Natural killer cell (primary cell): ENCODE measurements around the gene PKLR. TPM values are rescaled to one million over a fixed set of nuclear protein-coding genes. Genes with fewer than 3 reads are reported as not detected.
A peak's percentile ranks its signal among the peaks of the same experiment; 100 is the strongest.

Experiments used
- ATAC-seq, 3 donors: fragments of 150-1000 bp in 2 of 3; fragments of 200-7000 bp in 1 of 3; cut with Tn5 transposase; 1 replicate in 1 of 3; 2 replicates in 2 of 3; pipeline ENCODE4 v1.10.0; 2021; ENCODE audit warnings: mild to moderate bottlenecking in 2 of 3, moderate library complexity in 2 of 3
- DNase-seq, 2 donors: peaks; one replicate each; pipeline versions ENCODE4 v3.0.0 to v3.0.0-alpha.2; 2013 to 2021; ENCODE audit warnings: mixed read lengths in 1 of 2
- H3K27ac ChIP-seq: one replicate; pipeline ENCODE4 v1.5.1; 2013; ENCODE audit warnings: mild to moderate bottlenecking, low read length
- H3K27me3 ChIP-seq: one replicate; pipeline ENCODE4 v1.6.1; 2013; ENCODE audit warnings: low read length; ENCODE audit not compliant: control insufficient read depth, insufficient read depth
- H3K36me3 ChIP-seq: one replicate; pipeline ENCODE4 v1.6.1; 2013; ENCODE audit warnings: low read length; ENCODE audit not compliant: control insufficient read depth, insufficient read depth
- H3K4me1 ChIP-seq: one replicate; pipeline ENCODE4 v1.6.1; 2013; ENCODE audit warnings: low read length; ENCODE audit not compliant: control insufficient read depth, insufficient read depth
- H3K4me3 ChIP-seq: one replicate; pipeline ENCODE4 v1.5.1; 2013; ENCODE audit warnings: low read length
- H3K9me3 ChIP-seq: one replicate; pipeline ENCODE4 v1.6.1; 2013; ENCODE audit warnings: low read length; ENCODE audit not compliant: control insufficient read depth, insufficient read depth
- H3K27ac Mint-ChIP-seq, 2 donors: one replicate each; pipeline ENCODE4 v1.8.0; 2022; ENCODE audit warnings: mild to moderate bottlenecking in 2 of 2, mixed read lengths in 2 of 2, moderate library complexity in 1 of 2
- H3K27me3 Mint-ChIP-seq, 2 donors: one replicate each; pipeline ENCODE4 v1.8.0; 2022; ENCODE audit warnings: low read depth in 2 of 2, mixed read lengths in 2 of 2
- H3K36me3 Mint-ChIP-seq: one replicate; pipeline ENCODE4 v1.8.0; 2022; ENCODE audit warnings: mixed read lengths
- H3K4me1 Mint-ChIP-seq, 2 donors: one replicate each; pipeline ENCODE4 v1.8.0; 2022; ENCODE audit warnings: mixed read lengths in 2 of 2
- H3K4me3 Mint-ChIP-seq: one replicate; pipeline ENCODE4 v1.8.0; 2022; ENCODE audit warnings: mild to moderate bottlenecking, moderate library complexity, mixed read lengths
- H3K9me3 Mint-ChIP-seq, 2 donors: one replicate each; pipeline ENCODE4 v1.8.0; 2022; ENCODE audit warnings: mixed read lengths in 2 of 2
- CTCF ChIP-seq: fragments of 200-600 bp; IDR thresholded peaks from one replicate; pipeline ENCODE4 v1.8.0; 2022; ENCODE audit warnings: antibody characterized with exemption
- WGBS: methylation state at CpG from one replicate; pipeline ENCODE4 v1.1.7; 2013; ENCODE audit warnings: missing lambda C conversion rate; ENCODE audit not compliant: insufficient coverage; 5-methylcytosine and 5-hydroxymethylcytosine counted together
- intact Hi-C: fragments of 100-400 bp; cut with micrococcal nuclease; formaldehyde crosslinking; loops from one replicate; pipeline ENCODE4 v1.14.2; 2022
- total RNA-seq, 4 donors: library from RNA; stranded (reverse); fragments of 120-200 nt in 1 of 4; gene quantifications; one replicate each; pipeline versions ENCODE4 v1.2.3 to v1.2.4, GENCODE V29; 2013 to 2022

PKLR gene
- total RNA-seq, 3 donors from 2014 or later (not counting 1 experiment from before 2014, with no cell fraction given), result 0.12 TPM; not detected in 2

GRCh38 chr1:155307247-155307740, 6.1 kb upstream of the PKLR start:
- H3K27me3 Mint-ChIP-seq, result no peaks in the 10 kb centered on the region
- TF ChIP-seq CTCF, result no peak
- Histone ChIP-seq H3K9me3 (no peaks in the 10 kb centered on the region), H3K27me3 (no peaks in the 10 kb centered on the region), H3K4me3 (no peak overlapping the region), H3K4me1 (peaks cover 27% of the 10 kb centered on the region), H3K27ac (peak overlapping the region; percentile 94), H3K36me3 (peaks cover 2% of the 10 kb centered on the region)
- H3K4me1 Mint-ChIP-seq, result peaks cover 20 to 25% of the 10 kb centered on the region in 2 donors
- H3K36me3 Mint-ChIP-seq, result no peaks in the 10 kb centered on the region
- intact Hi-C loops, result no loop called here
- ATAC-seq, result no peak
- H3K4me3 Mint-ChIP-seq, result peak overlapping the region; percentile 49
- peak in 1 of 2 donors; percentile 48 for DNase-seq
- H3K9me3 Mint-ChIP-seq, result no peaks in the 10 kb centered on the region
- peak overlapping the region; percentile 97 to 98 for H3K27ac Mint-ChIP-seq
- WGBS, result 63% methylated on average over 6 of the region's 6 CpGs

GRCh38 chr1:155305881-155306391, 4.7 kb upstream of the PKLR start:
- Histone ChIP-seq H3K9me3 (no peaks in the 10 kb centered on the region), H3K27me3 (no peaks in the 10 kb centered on the region), H3K4me3 (no peak overlapping the region), H3K4me1 (peaks cover 27% of the 10 kb centered on the region), H3K27ac (no peak overlapping the region), H3K36me3 (peaks cover 2% of the 10 kb centered on the region)
- no peak for TF ChIP-seq CTCF
- H3K27me3 Mint-ChIP-seq, result no peaks in the 10 kb centered on the region
- H3K27ac Mint-ChIP-seq, result peak overlapping the region in 1 of 2 donors; percentile 44
- WGBS, result 85% methylated on average over 7 of the region's 7 CpGs
- intact Hi-C loops, result no loop called here
- peaks cover 20 to 22% of the 10 kb centered on the region in 2 donors for H3K4me1 Mint-ChIP-seq
- ATAC-seq, result no peak
- H3K9me3 Mint-ChIP-seq, result no peaks in the 10 kb centered on the region
- H3K4me3 Mint-ChIP-seq, result no peak overlapping the region
- H3K36me3 Mint-ChIP-seq, result no peaks in the 10 kb centered on the region
- no peak for DNase-seq

DNA sequence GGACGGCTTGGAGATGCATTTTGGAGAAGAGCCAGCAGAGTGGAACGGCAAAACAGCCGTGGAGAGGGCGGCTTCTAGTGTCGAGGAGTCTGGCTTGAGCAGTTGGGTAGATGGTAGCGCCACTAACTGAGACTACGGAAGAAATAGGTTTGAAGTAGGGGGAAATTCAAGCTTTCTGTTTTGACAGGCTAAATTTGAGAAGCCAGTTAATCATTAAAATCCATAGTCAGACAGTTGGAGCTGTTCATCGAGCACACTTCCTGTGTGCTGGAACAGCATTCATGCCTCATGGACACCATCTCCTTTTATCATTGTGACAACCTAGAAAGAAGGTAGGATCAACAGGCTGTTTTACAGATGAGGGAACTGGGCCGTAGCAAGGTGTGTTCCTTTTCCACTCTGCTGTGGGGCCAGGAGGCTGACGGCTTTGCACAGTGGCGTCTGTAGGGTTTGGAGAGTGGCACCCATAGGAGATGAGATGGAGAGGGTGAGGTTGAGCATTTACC, 3.4 kb upstream of the PKLR start:
- Mint-ChIP-seq H3K9me3 (no peaks in the 10 kb centered on the region), H3K4me1 (peaks cover 13 to 16% of the 10 kb centered on the region in 2 donors), H3K36me3 (no peaks in the 10 kb centered on the region), H3K4me3 (no peak overlapping the region), H3K27ac (no peak overlapping the region), H3K27me3 (no peaks in the 10 kb centered on the region)
- H3K9me3 ChIP-seq, result no peaks in the 10 kb centered on the region
- DNase-seq (no peak), ATAC-seq (no peak)
- H3K27ac ChIP-seq, result no peak overlapping the region
- H3K4me3 ChIP-seq, result no peak overlapping the region
- H3K36me3 ChIP-seq, result no peaks in the 10 kb centered on the region
- WGBS, result 90% methylated on average over 10 of the region's 11 CpGs
- intact Hi-C loops, result no loop called here
- H3K27me3 ChIP-seq, result no peaks in the 10 kb centered on the region
- TF ChIP-seq CTCF, result no peak
- H3K4me1 ChIP-seq, result peaks cover 17% of the 10 kb centered on the region
